Measurements from ENCODE around the gene PCK2.

The PCK2 gene

DNA sequence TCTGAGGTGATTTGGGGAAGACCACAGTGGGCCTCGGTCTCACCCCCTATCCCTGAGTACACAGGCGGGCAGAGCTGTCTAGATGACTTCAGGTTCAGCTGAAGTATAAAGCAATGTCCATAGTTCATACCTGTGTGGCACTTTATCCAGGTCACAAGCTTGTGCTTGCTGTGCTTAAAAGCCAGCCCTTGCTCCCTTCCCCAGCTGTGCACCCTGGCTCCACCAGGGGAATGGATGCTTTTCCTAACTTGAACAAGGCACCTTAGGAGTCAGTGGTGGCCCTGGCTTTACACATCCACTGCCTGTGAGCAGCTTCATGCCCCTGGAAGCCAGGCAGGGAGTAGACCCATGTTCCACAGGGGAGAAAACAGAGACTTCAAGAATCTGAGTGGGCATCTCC lies 36.8 kb upstream of the PCK2 start:
- H3K9me3 ChIP-seq (ENCODE audit: low read length), result no peaks in the 10 kb centered on the region
- no peaks in the 10 kb centered on the region for H3K27me3 ChIP-seq (ENCODE audit: insufficient read depth, low read length)

GRCh38 chr14:24057867-24058259 lies 36.2 kb upstream of the PCK2 start:
- Histone ChIP-seq H3K9me3 (ENCODE audit: low read length) (no peaks in the 10 kb centered on the region), H3K27me3 (ENCODE audit: insufficient read depth, low read length) (no peaks in the 10 kb centered on the region), H3K4me3 (ENCODE audit: low read length) (no peak overlapping the region), H3K4me1 (ENCODE audit: insufficient read depth, low read length) (no peaks in the 10 kb centered on the region), H3K36me3 (ENCODE audit: insufficient read depth, low read length) (peaks cover 15% of the 10 kb centered on the region), H2AFZ (ENCODE audit: low read depth, low read length) (no peak overlapping the region)

More for the DNA sequence above, 36.8 kb upstream of the PCK2 start:
- Histone ChIP-seq H2AFZ (ENCODE audit: low read depth, low read length) (no peak overlapping the region), H3K36me3 (ENCODE audit: insufficient read depth, low read length) (peaks cover 15% of the 10 kb centered on the region), H3K4me3 (ENCODE audit: low read length) (no peak overlapping the region), H3K4me1 (ENCODE audit: insufficient read depth, low read length) (peaks cover 4% of the 10 kb centered on the region)

GRCh38 chr14:24058260-24058950 lies 35.7 kb upstream of the PCK2 start:
- H3K4me3 ChIP-seq (ENCODE audit: low read length), result no peak overlapping the region
- H3K27me3 ChIP-seq (ENCODE audit: insufficient read depth, low read length), result no peaks in the 10 kb centered on the region
- H3K9me3 ChIP-seq (ENCODE audit: low read length), result no peaks in the 10 kb centered on the region
- H3K36me3 ChIP-seq (ENCODE audit: insufficient read depth, low read length), result peaks cover 15% of the 10 kb centered on the region
- H3K4me1 ChIP-seq (ENCODE audit: insufficient read depth, low read length), result no peaks in the 10 kb centered on the region
- no peak overlapping the region for H2AFZ ChIP-seq (ENCODE audit: low read depth, low read length)

- H3K4me3 ChIP-seq (ENCODE audit: low read length), result no peak overlapping the region
- H3K27me3 ChIP-seq (ENCODE audit: insufficient read depth, low read length), result no peaks in the 10 kb centered on the region
- H2AFZ ChIP-seq (ENCODE audit: low read depth, low read length), result no peak overlapping the region
- H3K4me1 ChIP-seq (ENCODE audit: insufficient read depth, low read length), result no peaks in the 10 kb centered on the region
- no peaks in the 10 kb centered on the region for H3K9me3 ChIP-seq (ENCODE audit: low read length)
- H3K36me3 ChIP-seq (ENCODE audit: insufficient read depth, low read length), result peaks cover 15% of the 10 kb centered on the region
Observed at GRCh38 chr14:24058951-24059475, 35.1 kb upstream of the PCK2 start.

- Histone ChIP-seq H3K36me3 (ENCODE audit: insufficient read depth, low read length) (peaks cover 11% of the 10 kb centered on the region), H3K4me3 (ENCODE audit: low read length) (no peak overlapping the region), H3K9me3 (ENCODE audit: low read length) (no peaks in the 10 kb centered on the region), H2AFZ (ENCODE audit: low read depth, low read length) (no peak overlapping the region), H3K4me1 (ENCODE audit: insufficient read depth, low read length) (no peaks in the 10 kb centered on the region), H3K27me3 (ENCODE audit: insufficient read depth, low read length) (no peaks in the 10 kb centered on the region)
Observed at GRCh38 chr14:24059841-24060388, 34.2 kb upstream of the PCK2 start.

GRCh38 chr14:24060443-24060842 lies 33.7 kb upstream of the PCK2 start:
- Histone ChIP-seq H3K27me3 (ENCODE audit: insufficient read depth, low read length) (no peaks in the 10 kb centered on the region), H3K4me3 (ENCODE audit: low read length) (no peak overlapping the region), H3K9me3 (ENCODE audit: low read length) (no peaks in the 10 kb centered on the region), H2AFZ (ENCODE audit: low read depth, low read length) (no peak overlapping the region), H3K36me3 (ENCODE audit: insufficient read depth, low read length) (peaks cover 11% of the 10 kb centered on the region), H3K4me1 (ENCODE audit: insufficient read depth, low read length) (no peaks in the 10 kb centered on the region)

GRCh38 chr14:24060984-24061913 lies 32.9 kb upstream of the PCK2 start:
- H2AFZ ChIP-seq (ENCODE audit: low read depth, low read length), result no peak overlapping the region
- H3K4me3 ChIP-seq (ENCODE audit: low read length), result no peak overlapping the region
- H3K9me3 ChIP-seq (ENCODE audit: low read length), result no peaks in the 10 kb centered on the region
- H3K4me1 ChIP-seq (ENCODE audit: insufficient read depth, low read length), result no peaks in the 10 kb centered on the region
- no peaks in the 10 kb centered on the region for H3K27me3 ChIP-seq (ENCODE audit: insufficient read depth, low read length)
- H3K36me3 ChIP-seq (ENCODE audit: insufficient read depth, low read length), result peaks cover 8% of the 10 kb centered on the region

- Histone ChIP-seq H3K4me3 (ENCODE audit: low read length) (no peak overlapping the region), H3K9me3 (ENCODE audit: low read length) (no peaks in the 10 kb centered on the region), H3K4me1 (ENCODE audit: insufficient read depth, low read length) (no peaks in the 10 kb centered on the region), H2AFZ (ENCODE audit: low read depth, low read length) (no peak overlapping the region), H3K27me3 (ENCODE audit: insufficient read depth, low read length) (no peaks in the 10 kb centered on the region), H3K36me3 (ENCODE audit: insufficient read depth, low read length) (peaks cover 6% of the 10 kb centered on the region)
Observed at GRCh38 chr14:24062216-24062980, 31.7 kb upstream of the PCK2 start.

DNA sequence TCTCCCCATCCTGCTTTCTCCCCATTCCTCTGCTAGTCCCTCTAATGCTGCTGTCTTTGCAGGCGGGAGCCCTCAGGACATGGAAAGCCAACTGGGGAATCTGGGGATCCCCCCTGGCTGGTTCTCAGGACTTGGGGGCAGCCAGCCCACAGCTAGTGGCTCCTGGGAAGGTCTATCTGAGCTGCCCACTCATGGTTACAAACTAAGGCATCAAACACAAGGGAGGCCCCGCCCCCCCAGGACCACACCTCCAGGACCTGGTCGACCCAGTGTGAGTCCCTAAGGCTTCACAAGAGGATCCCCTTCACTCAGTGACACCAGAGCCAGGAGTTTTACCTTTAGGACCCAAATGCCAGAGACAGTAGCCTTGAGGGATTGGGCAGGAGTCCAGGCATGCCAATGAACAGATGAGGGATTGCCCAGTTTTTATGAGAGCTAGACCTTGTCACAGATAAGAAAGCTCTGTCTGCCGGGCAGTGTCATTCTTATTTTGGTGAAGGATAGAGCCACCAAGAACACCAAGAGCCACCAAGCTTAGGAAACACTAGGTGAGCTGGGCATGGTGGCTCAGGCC lies 30.8 kb upstream of the PCK2 start:
- Histone ChIP-seq H3K9me3 (ENCODE audit: low read length) (no peaks in the 10 kb centered on the region), H3K4me1 (ENCODE audit: insufficient read depth, low read length) (no peaks in the 10 kb centered on the region), H2AFZ (ENCODE audit: low read depth, low read length) (no peak overlapping the region), H3K36me3 (ENCODE audit: insufficient read depth, low read length) (peaks cover 6% of the 10 kb centered on the region), H3K4me3 (ENCODE audit: low read length) (no peak overlapping the region), H3K27me3 (ENCODE audit: insufficient read depth, low read length) (no peaks in the 10 kb centered on the region)

DNA sequence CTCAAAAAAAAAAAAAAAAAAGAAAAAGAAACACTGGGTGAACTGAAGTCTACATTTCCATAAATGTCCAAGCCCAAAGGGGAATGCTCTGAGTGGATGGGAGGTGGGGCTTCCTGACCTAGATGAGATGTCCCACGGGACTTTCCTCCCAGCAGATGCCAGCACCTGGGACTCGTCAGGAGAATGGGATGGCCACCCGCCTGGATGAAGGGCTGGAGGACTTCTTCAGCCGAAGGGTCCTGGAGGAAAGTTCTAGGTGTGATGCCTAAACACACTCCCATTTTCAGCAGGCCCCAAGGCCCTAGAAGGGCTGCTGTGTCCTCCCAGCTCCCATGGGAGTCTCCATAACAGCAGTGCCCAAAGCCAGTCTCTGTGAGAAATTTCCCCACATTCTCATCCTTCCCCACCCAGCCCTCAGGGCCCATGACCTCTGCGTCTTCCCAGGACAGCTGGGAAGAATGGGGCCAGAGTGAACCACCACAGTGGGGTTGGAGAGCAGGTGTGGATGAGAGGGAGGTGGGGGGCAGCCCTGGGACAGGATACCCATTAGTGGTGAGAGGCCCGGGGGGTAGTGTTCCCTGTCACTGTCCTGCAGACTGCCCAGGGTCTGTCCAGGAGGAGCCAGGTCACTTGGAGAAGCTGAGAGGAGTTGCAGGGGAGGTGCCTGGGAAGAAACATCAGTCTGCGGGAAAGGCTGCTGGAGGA lies 29.9 kb upstream of the PCK2 start:
- H3K4me3 ChIP-seq (ENCODE audit: low read length), result no peak overlapping the region
- no peaks in the 10 kb centered on the region for H3K9me3 ChIP-seq (ENCODE audit: low read length)
- no peaks in the 10 kb centered on the region for H3K27me3 ChIP-seq (ENCODE audit: insufficient read depth, low read length)
- H2AFZ ChIP-seq (ENCODE audit: low read depth, low read length), result no peak overlapping the region
- no peaks in the 10 kb centered on the region for H3K4me1 ChIP-seq (ENCODE audit: insufficient read depth, low read length)
- peaks cover 6% of the 10 kb centered on the region for H3K36me3 ChIP-seq (ENCODE audit: insufficient read depth, low read length)

GRCh38 chr14:24064856-24065255 lies 29.3 kb upstream of the PCK2 start:
- Histone ChIP-seq H3K36me3 (ENCODE audit: insufficient read depth, low read length) (peaks cover 5% of the 10 kb centered on the region), H3K27me3 (ENCODE audit: insufficient read depth, low read length) (no peaks in the 10 kb centered on the region), H3K9me3 (ENCODE audit: low read length) (no peaks in the 10 kb centered on the region), H3K4me1 (ENCODE audit: insufficient read depth, low read length) (no peaks in the 10 kb centered on the region), H2AFZ (ENCODE audit: low read depth, low read length) (no peak overlapping the region), H3K4me3 (ENCODE audit: low read length) (no peak overlapping the region)

DNA sequence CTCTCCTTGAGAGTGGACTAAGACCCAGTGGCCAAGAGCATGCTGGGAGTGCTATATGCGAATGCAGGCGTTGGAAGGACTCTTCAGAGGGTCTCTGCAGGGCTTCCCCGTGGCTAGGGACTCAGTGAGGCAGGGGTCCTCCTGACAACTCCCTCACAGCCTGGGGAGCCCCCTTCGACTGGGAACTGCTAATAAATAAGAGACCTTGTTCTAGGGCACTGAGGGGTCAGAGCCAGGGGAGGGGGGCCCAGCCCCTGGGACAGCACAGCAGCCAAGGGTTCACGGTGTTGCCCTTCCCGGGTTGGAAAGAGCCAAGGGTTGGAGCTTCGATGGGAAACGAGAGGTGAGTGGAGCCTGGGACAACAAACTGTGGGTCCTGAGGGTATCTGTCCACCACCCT lies 28.7 kb upstream of the PCK2 start:
- Histone ChIP-seq H3K4me3 (ENCODE audit: low read length) (no peak overlapping the region), H3K36me3 (ENCODE audit: insufficient read depth, low read length) (no peaks in the 10 kb centered on the region), H3K9me3 (ENCODE audit: low read length) (no peaks in the 10 kb centered on the region), H2AFZ (ENCODE audit: low read depth, low read length) (no peak overlapping the region), H3K4me1 (ENCODE audit: insufficient read depth, low read length) (no peaks in the 10 kb centered on the region), H3K27me3 (ENCODE audit: insufficient read depth, low read length) (no peaks in the 10 kb centered on the region)

All from neuron (in vitro differentiated cells).